ENCODE data around the gene LMO4. TPM values are rescaled to one million over a fixed set of nuclear protein-coding genes. Genes with fewer than 3 reads are reported as not detected.

The LMO4 gene
- total and polyA plus RNA-seq, 4 donors: 35.7 to 96.4 (median 54.7) TPM

GRCh38 chr1:87335175-87335884 lies 6.7 kb downstream of the LMO4 start:
- peaks cover 0 to 67% (median 29%) of the 10 kb centered on the region in 4 donors for H3K36me3 ChIP-seq (ENCODE audit: control insufficient read depth in 4 of 4, insufficient read depth in 4 of 4, low read length in 4 of 4)
- H3K27me3 ChIP-seq (ENCODE audit: control insufficient read depth in 3 of 3, insufficient read depth in 3 of 3, low read length in 2 of 3): no peaks in the 10 kb centered on the region
- 0 to 1% methylated on average over 47 to 60 of the region's 60 CpGs for WGBS, 2 donors
- H3K27ac ChIP-seq (ENCODE audit: low read depth in 1 of 2, low read length in 1 of 2): peak overlapping the region; percentile 75 to 86
- no peaks in the 10 kb centered on the region for H3K9me3 ChIP-seq (ENCODE audit: control insufficient read depth in 4 of 4, insufficient read depth in 3 of 4, low read length in 3 of 4)
- TF ChIP-seq CTCF (IDR thresholded peaks at IDR 0.05; ENCODE audit: control extremely low read depth, extremely low read depth): no peak
- ATAC-seq (ENCODE audit: insufficient read depth, low FRiP score) (peak; percentile 61), DNase-seq (peak; percentile 63 to 74 (median 69))
- H3K9ac ChIP-seq (ENCODE audit: insufficient read depth in 1 of 2, low read length in 2 of 2): peak overlapping the region in 1 of 2 donors; percentile 69
- H3K4me3 ChIP-seq: peak overlapping the region; percentile 68
- H3K4me1 ChIP-seq (ENCODE audit: control insufficient read depth in 5 of 5, insufficient read depth in 5 of 5, low read length in 5 of 5): peaks cover 7 to 60% (median 18%) of the 10 kb centered on the region in 5 donors

- WGBS, 2 donors: 53 to 59% methylated on average over 10 of the region's 10 CpGs
- H3K4me1 ChIP-seq (ENCODE audit: control insufficient read depth in 5 of 5, insufficient read depth in 5 of 5, low read length in 5 of 5): peaks cover 7 to 62% (median 18%) of the 10 kb centered on the region in 5 donors
- peak overlapping the region in 1 of 2 donors; percentile 49 for H3K27ac ChIP-seq (ENCODE audit: low read depth in 1 of 2, low read length in 1 of 2)
- no peak overlapping the region for H3K4me3 ChIP-seq
- H3K9me3 ChIP-seq (ENCODE audit: control insufficient read depth in 4 of 4, insufficient read depth in 3 of 4, low read length in 3 of 4): no peaks in the 10 kb centered on the region
- DNase-seq (peak in 2 of 3 donors; percentile 23 to 29), ATAC-seq (ENCODE audit: insufficient read depth, low FRiP score) (no peak)
- TF ChIP-seq CTCF (IDR thresholded peaks at IDR 0.05; ENCODE audit: control extremely low read depth, extremely low read depth): no peak
- H3K36me3 ChIP-seq (ENCODE audit: control insufficient read depth in 4 of 4, insufficient read depth in 4 of 4, low read length in 4 of 4): peaks cover 1 to 77% (median 26%) of the 10 kb centered on the region in 4 donors
- peak overlapping the region in 1 of 2 donors; percentile 69 for H3K9ac ChIP-seq (ENCODE audit: insufficient read depth in 1 of 2, low read length in 2 of 2)
- no peaks in the 10 kb centered on the region for H3K27me3 ChIP-seq (ENCODE audit: control insufficient read depth in 3 of 3, insufficient read depth in 3 of 3, low read length in 2 of 3)
These were observed 8.0 kb downstream of the LMO4 start for GRCh38 chr1:87336623-87337067.

- Histone ChIP-seq H3K36me3 (ENCODE audit: control insufficient read depth in 4 of 4, insufficient read depth in 4 of 4, low read length in 4 of 4) (peaks cover 2 to 79% (median 26%) of the 10 kb centered on the region in 4 donors), H3K4me1 (ENCODE audit: control insufficient read depth in 5 of 5, insufficient read depth in 5 of 5, low read length in 5 of 5) (peaks cover 7 to 62% (median 13%) of the 10 kb centered on the region in 5 donors), H3K4me3 (no peak overlapping the region), H3K27ac (ENCODE audit: low read depth in 1 of 2, low read length in 1 of 2) (no peak overlapping the region), H3K9ac (ENCODE audit: insufficient read depth in 1 of 2, low read length in 2 of 2) (no peak overlapping the region), H3K9me3 (ENCODE audit: control insufficient read depth in 4 of 4, insufficient read depth in 3 of 4, low read length in 3 of 4) (no peaks in the 10 kb centered on the region), H3K27me3 (ENCODE audit: control insufficient read depth in 3 of 3, insufficient read depth in 3 of 3, low read length in 2 of 3) (no peaks in the 10 kb centered on the region)
- 81 to 84% methylated on average over 5 of the region's 5 CpGs for WGBS, 2 donors
- TF ChIP-seq CTCF (IDR thresholded peaks at IDR 0.05; ENCODE audit: control extremely low read depth, extremely low read depth): no peak
- ATAC-seq (ENCODE audit: insufficient read depth, low FRiP score) (no peak), DNase-seq (no peak)
These were observed 8.9 kb downstream of the LMO4 start for GRCh38 chr1:87337606-87338005.
